HCT116 (cell line): Measurements from ENCODE around the gene RAB36. TPM values are rescaled to one million over a fixed set of nuclear protein-coding genes. Genes with fewer than 3 reads are reported as not detected.

Experiments used
- ATAC-seq: fragments of 200-7000 bp; cut with Tn5 transposase; 2 replicates; pipeline ENCODE4 v1.9.1; 2020; ENCODE audit warnings: mild to moderate bottlenecking, moderate library complexity
- BruUV-seq: library from RNA; stranded (reverse); fragments of 400-500 nt; replicated peaks from 2 replicates; lab custom pipeline; 2021; lab: Mats Ljungman, UMichigan
- CTCF ChIA-PET: fragments of 300-600 bp; sonication (Branson Sonifier 250); formaldehyde crosslinking; loops from one replicate; lab custom pipeline; 2021; ENCODE audit warnings: antibody characterized with exemption; lab: Charles Lee
- POLR2A ChIA-PET: fragments of 300-600, 350-600 bp; sonication (Branson Sonifier 250); formaldehyde crosslinking; loops from one replicate; lab custom pipeline; 2021; ENCODE audit warnings: antibody characterized with exemption; lab: Charles Lee
- RAD21 ChIA-PET, 2 experiments: fragments of 300-600 bp; sonication (Branson Sonifier 250); formaldehyde crosslinking; loops; one replicate each; lab custom pipeline; 2023; ENCODE audit warnings: low total read pairs in 2 of 2; ENCODE audit not compliant: uncharacterized antibody in 2 of 2, unreplicated experiment in 2 of 2, low non-redundant PET in 1 of 2; lab: Charles Lee
- DNase-seq: peaks from one replicate; pipeline ENCODE4 v3.0.0-alpha.2; 2010; ENCODE audit warnings: low read depth, low spot score
- H2AFZ ChIP-seq: fragments of 200-600 bp; shearing (Covaris generic), sonication (generic); 2 replicates; pipeline ENCODE4 v1.6.1; 2017; ENCODE audit warnings: low read depth, mixed run types, mixed read lengths, antibody characterized with exemption, low read length; ENCODE audit not compliant: poor library complexity, severe bottlenecking
- H3K27ac ChIP-seq: 2 replicates; pipeline ENCODE4 v1.5.1; 2012; ENCODE audit warnings: low read depth, low read length
- H3K27me3 ChIP-seq: fragments of 200-600 bp; sonication (generic); 2 replicates; pipeline ENCODE4 v1.6.1; 2016; ENCODE audit warnings: mixed run types, low read length, mixed read lengths; ENCODE audit not compliant: insufficient read depth
- H3K36me3 ChIP-seq, 2 experiments: fragments of 200-500 bp in 1 of 2; fragments of 200-600 bp in 1 of 2; sonication (Bioruptor generic) in 1 of 2; sonication (generic) in 1 of 2; 2 replicates each; pipeline versions ENCODE4 v1.5.1 to v1.6.1; 2014 to 2016; ENCODE audit warnings: low read length in 2 of 2, inconsistent platforms in 1 of 2, mixed read lengths in 1 of 2, mixed run types in 1 of 2; ENCODE audit not compliant: insufficient read depth in 2 of 2, control insufficient read depth in 1 of 2
- H3K4me1 ChIP-seq, 2 experiments: fragments of 200-600 bp in 1 of 2; sonication (generic) in 1 of 2; 2 replicates each; pipeline versions ENCODE4 v1.5.1 to v1.6.1; 2012 to 2017; ENCODE audit warnings: low read length in 2 of 2, inconsistent platforms in 1 of 2, mild to moderate bottlenecking in 1 of 2, mixed read lengths in 1 of 2, mixed run types in 1 of 2, moderate library complexity in 1 of 2; ENCODE audit not compliant: insufficient read depth in 2 of 2, control insufficient read depth in 1 of 2
- H3K4me2 ChIP-seq: fragments of 200-600 bp; sonication (generic); 2 replicates; pipeline ENCODE4 v1.6.1; 2017; ENCODE audit warnings: mixed run types, low read length, mixed read lengths
- H3K4me3 ChIP-seq, 2 experiments: fragments of 200-600 bp in 1 of 2; sonication (generic) in 1 of 2; replicated peaks in 1 of 2; 2 replicates each; pipeline ENCODE4 v1.5.1; 2011 to 2016; ENCODE audit warnings: low read length in 2 of 2, control low read depth in 1 of 2, low read depth in 1 of 2, mild to moderate bottlenecking in 1 of 2, mixed read lengths in 1 of 2, mixed run types in 1 of 2
- H3K79me2 ChIP-seq: fragments of 200-600 bp; sonication (generic); 2 replicates; pipeline ENCODE4 v1.6.1; 2017; ENCODE audit warnings: mild to moderate bottlenecking, mixed run types, low read length, moderate library complexity, mixed read lengths; ENCODE audit not compliant: insufficient read depth
- H3K9ac ChIP-seq: fragments of 200-600 bp; sonication (generic); 2 replicates; pipeline ENCODE4 v1.6.1; 2016; ENCODE audit warnings: low read length, mixed read lengths
- H3K9me2 ChIP-seq: fragments of 200-600 bp; sonication (generic), shearing (Covaris generic); 2 replicates; pipeline ENCODE4 v1.6.1; 2017; ENCODE audit warnings: mixed run types, mild to moderate bottlenecking, moderate library complexity; ENCODE audit not compliant: insufficient read depth
- H3K9me3 ChIP-seq, 2 experiments: fragments of 200-500 bp in 1 of 2; fragments of 200-600 bp in 1 of 2; sonication (Bioruptor generic) in 1 of 2; sonication (generic) in 1 of 2; 2 replicates each; pipeline ENCODE4 v1.6.1; 2014 to 2017; ENCODE audit warnings: low read length in 2 of 2, mixed read lengths in 2 of 2, inconsistent platforms in 1 of 2, low read depth in 1 of 2, mild to moderate bottlenecking in 1 of 2, mixed run types in 1 of 2, moderate library complexity in 1 of 2; ENCODE audit not compliant: control insufficient read depth in 1 of 2, insufficient read depth in 1 of 2
- H4K20me1 ChIP-seq: fragments of 200-600 bp; sonication (generic), shearing (Covaris generic); 2 replicates; pipeline ENCODE4 v1.6.1; 2017; ENCODE audit warnings: mixed run types, mild to moderate bottlenecking, moderate library complexity; ENCODE audit not compliant: insufficient read depth
- CBX3 ChIP-seq: IDR thresholded peaks from 2 replicates; pipeline ENCODE4 v1.6.1; 2012; ENCODE audit warnings: low read depth
- CTCF ChIP-seq, 3 experiments: fragments of 200-600 bp in 1 of 3; sonication (generic) in 1 of 3; IDR thresholded peaks in 2 of 3; conservative IDR thresholded peaks in 1 of 3; 2 replicates each; pipeline ENCODE4 v1.5.1; 2012 to 2017; ENCODE audit warnings: low read depth in 2 of 3, low read length in 2 of 3, antibody characterized with exemption in 1 of 3, borderline replicate concordance in 1 of 3, control low read depth in 1 of 3, mild to moderate bottlenecking in 1 of 3, mixed read lengths in 1 of 3, mixed run types in 1 of 3, moderate library complexity in 1 of 3; ENCODE audit not compliant: insufficient read depth in 1 of 3
- EGR1 ChIP-seq: IDR thresholded peaks from 2 replicates; pipeline ENCODE4 v1.6.1; 2012; ENCODE audit warnings: low read depth
- ELF1 ChIP-seq: IDR thresholded peaks from 2 replicates; pipeline ENCODE4 v1.6.1; 2012; ENCODE audit warnings: low read depth, borderline replicate concordance
- JUND ChIP-seq: IDR thresholded peaks from 2 replicates; pipeline ENCODE4 v1.6.1; 2012
- MAX ChIP-seq: IDR thresholded peaks from 2 replicates; pipeline ENCODE4 v1.6.1; 2012
- POLR2A ChIP-seq: IDR thresholded peaks from 2 replicates; pipeline ENCODE4 v1.7.0; 2011; ENCODE audit warnings: borderline replicate concordance; ENCODE audit not compliant: insufficient read depth, insufficient read length; ENCODE audit errors: extremely low read depth
- POLR2AphosphoS5 ChIP-seq: IDR thresholded peaks from 2 replicates; pipeline ENCODE4 v1.6.1; 2011; ENCODE audit warnings: mild to moderate bottlenecking, low read depth, low read length, moderate library complexity
- RAD21 ChIP-seq: IDR thresholded peaks from 2 replicates; pipeline ENCODE4 v1.6.1; 2012; ENCODE audit warnings: low read depth, mild to moderate bottlenecking
- REST ChIP-seq: IDR thresholded peaks from 2 replicates; pipeline ENCODE4 v1.6.1; 2012; ENCODE audit warnings: low read depth
- SP1 ChIP-seq: IDR thresholded peaks from 2 replicates; pipeline ENCODE4 v1.6.1; 2012; ENCODE audit warnings: low read depth
- YY1 ChIP-seq: IDR thresholded peaks from 2 replicates; pipeline ENCODE4 v1.6.1; 2011; ENCODE audit warnings: low read length, low read depth, moderate library complexity, mild to moderate bottlenecking; ENCODE audit not compliant: insufficient replicate concordance; ENCODE audit errors: extremely low read depth
- ZBTB33 ChIP-seq: IDR thresholded peaks from 2 replicates; pipeline ENCODE4 v1.6.1; 2011; ENCODE audit warnings: mild to moderate bottlenecking, low read length, moderate library complexity; ENCODE audit not compliant: insufficient replicate concordance; ENCODE audit errors: extremely low read depth
- ZNF274 ChIP-seq: fragments of 200-500 bp; sonication (Bioruptor generic); IDR thresholded peaks from 2 replicates; pipeline ENCODE4 v1.6.1; 2014; ENCODE audit warnings: mild to moderate bottlenecking, low read depth, low read length, inconsistent platforms
- intact Hi-C: fragments of 100-400 bp; cut with micrococcal nuclease; formaldehyde crosslinking; loops from 2 replicates; pipeline ENCODE4 v1.10.0; 2022
- total RNA-seq: library from RNA; stranded (reverse); gene quantifications from one replicate; pipeline ENCODE4 v1.2.1, GENCODE V29; 2021; ENCODE audit not compliant: unreplicated experiment

The RAB36 gene
- total RNA-seq, 1 experiment from 2014 or later: 6.1 TPM

GRCh38 chr22:23149743-23150238, 4.5 kb downstream of the RAB36 start:
- H3K36me3 ChIP-seq: no peaks in the 10 kb centered on the region
- ATAC-seq: no peak
- H4K20me1 ChIP-seq: no peaks in the 10 kb centered on the region
- H3K27me3 ChIP-seq: no peaks in the 10 kb centered on the region
- peaks cover 10 to 27% of the 10 kb centered on the region in 2 experiments for H3K4me1 ChIP-seq
- H3K79me2 ChIP-seq: no peaks in the 10 kb centered on the region
- H2AFZ ChIP-seq: no peak overlapping the region
- DNase-seq: no peak
- ChIA-PET POLR2A (no interaction called here), CTCF (no interaction called here), RAD21 (no interaction called here)
- no peak overlapping the region for H3K27ac ChIP-seq
- no peak overlapping the region for H3K4me3 ChIP-seq
- no TSS peak for BruUV-seq
- no peak for TF ChIP-seq CTCF (IDR thresholded peaks at IDR 0.05 in 2 of 3, conservative IDR thresholded peaks at IDR 0.05 in 1 of 3; ENCODE audit: borderline replicate concordance in 1 of 3, insufficient read depth in 1 of 3, low read depth in 2 of 3, low read length in 2 of 3)
- TF ChIP-seq JUND: no peak
- no peak for TF ChIP-seq CBX3
- no peak for TF ChIP-seq ELF1
- no peak for TF ChIP-seq MAX
- TF ChIP-seq POLR2AphosphoS5: no peak
- no peak for TF ChIP-seq POLR2A
- no peak for TF ChIP-seq EGR1
- TF ChIP-seq SP1: no peak
- no peak for TF ChIP-seq YY1
- TF ChIP-seq RAD21: no peak
- no peak for TF ChIP-seq ZBTB33
- no peak for TF ChIP-seq ZNF274
- TF ChIP-seq REST: no peak
- no peak overlapping the region for H3K9ac ChIP-seq
- no peaks in the 10 kb centered on the region for H3K9me2 ChIP-seq
- H3K4me2 ChIP-seq: no peak overlapping the region
- no peaks in the 10 kb centered on the region for H3K9me3 ChIP-seq
- intact Hi-C loops: no loop called here
